ENCODE data around the gene CDADC1.

GRCh38 chr13:49295244-49295643 lies 47.5 kb downstream of the CDADC1 start:
- TF ChIP-seq CTCF (IDR thresholded peaks at IDR 0.05; ENCODE audit: low read depth, low read length) (no peak), EZH2phosphoT487 (IDR thresholded peaks at IDR 0.05; ENCODE audit: low read depth) (no peak)

Measured in OCI-LY3 (cell line).